GM23338 (cell line): ENCODE data around the gene TBC1D14.

Experiments used
- CTCF ChIP-seq, 2 experiments: fragments of 200-600 bp in 1 of 2; sonication (generic) in 1 of 2; conservative IDR thresholded peaks; 2 replicates each; pipeline versions ENCODE4 v1.5.1 to v1.6.1; 2016 to 2017; ENCODE audit warnings: antibody characterized with exemption in 2 of 2, low read depth in 2 of 2, mild to moderate bottlenecking in 2 of 2, moderate library complexity in 1 of 2
- POLR2AphosphoS5 ChIP-seq: IDR thresholded peaks from 2 replicates; pipeline ENCODE4 v1.6.1; 2016; ENCODE audit warnings: antibody characterized with exemption, low read depth

- no peak for TF ChIP-seq CTCF (conservative IDR thresholded peaks at IDR 0.05; ENCODE audit: low read depth in 2 of 2)
- no peak for TF ChIP-seq POLR2AphosphoS5
Observed at GRCh38 chr4:6916587-6917460, 7.2 kb downstream of the TBC1D14 start.
